Heart right ventricle (tissue), 16 donors: ENCODE measurements around the gene ENOX1. TPM values are rescaled to one million over a fixed set of nuclear protein-coding genes. Genes with fewer than 3 reads are reported as not detected.

Source experiments
- ATAC-seq, 8 donors: fragments of 200-7000 bp; cut with Tn5 transposase; one replicate each; pipeline ENCODE4 v1.9.1; 2020; ENCODE audit warnings: mild to moderate bottlenecking in 8 of 8, moderate library complexity in 8 of 8, moderate number of reproducible peaks in 1 of 8
- DNase-seq, 2 donors: peaks; one replicate each; pipeline ENCODE4 v3.0.0-alpha.2; 2020
- H3K27ac ChIP-seq, 10 donors: fragments of 200-600 bp; sonication (generic) in 2 of 10; one replicate each; pipeline versions ENCODE4 v1.5.0 to v1.8.0; 2020 to 2022; ENCODE audit warnings: mild to moderate bottlenecking in 3 of 10
- H3K27me3 ChIP-seq, 7 donors: fragments of 200-600 bp; one replicate each; pipeline ENCODE4 v1.8.0; 2021 to 2022; ENCODE audit warnings: mild to moderate bottlenecking in 2 of 7
- H3K36me3 ChIP-seq, 9 donors: fragments of 200-600 bp; sonication (generic) in 1 of 9; one replicate each; pipeline versions ENCODE4 v1.5.0 to v1.8.0; 2020 to 2022; ENCODE audit warnings: mild to moderate bottlenecking in 2 of 9
- H3K4me1 ChIP-seq, 9 donors: fragments of 200-600 bp; sonication (generic) in 1 of 9; one replicate each; pipeline versions ENCODE4 v1.5.0 to v1.8.0; 2020 to 2022; ENCODE audit warnings: mild to moderate bottlenecking in 4 of 9
- H3K4me3 ChIP-seq, 10 donors: fragments of 200-600 bp; sonication (generic) in 2 of 10; one replicate each; pipeline versions ENCODE4 v1.5.0 to v1.8.0; 2020 to 2022; ENCODE audit warnings: mild to moderate bottlenecking in 7 of 10, moderate library complexity in 2 of 10
- H3K9me3 ChIP-seq, 11 donors: fragments of 200-600 bp in 10 of 11; sonication (generic) in 2 of 11; one replicate each; pipeline versions ENCODE4 v1.5.0 to v1.8.0; 2013 to 2022; ENCODE audit warnings: mild to moderate bottlenecking in 2 of 11, control low read depth in 1 of 11, moderate library complexity in 1 of 11
- WGBS, 2 donors: extraction: QIAGEN DNeasy Blood & Tissue Kit; methylation state at CpG; one replicate each; pipeline ENCODE4 v1.1.7; 2013; ENCODE audit warnings: inconsistent platforms in 1 of 2; 5-methylcytosine and 5-hydroxymethylcytosine counted together
- intact Hi-C, 10 donors: fragments of 100-400 bp; cut with DNase I; formaldehyde crosslinking; loops; one replicate each; pipeline versions ENCODE4 v1.11.1 to v1.14.2; 2022
- polyA plus RNA-seq, 2 donors: library from polyadenylated mRNA; stranded (reverse); fragments of 200-250 nt; gene quantifications; one replicate each; pipeline ENCODE4 v1.2.3, GENCODE V29; 2013
- total RNA-seq, 10 donors: library from RNA; stranded (reverse); fragmentation: NEBNext Ultra II Directional in 3 of 10; extraction: Animal tissue kit (Norgen Biotek cat#: 25700) in 3 of 10; gene quantifications; one replicate each; pipeline versions ENCODE4 v1.2.1 to v1.2.4, GENCODE V29; 2021 to 2023
- TF ChIP-seq, protein P1 (sequence below), 9 donors: fragments of 200-600 bp; sonication (generic) in 2 of 9; IDR thresholded peaks; one replicate each; pipeline versions ENCODE4 v1.5.0 to v1.8.0; 2021 to 2022; ENCODE audit warnings: antibody characterized with exemption in 9 of 9, mild to moderate bottlenecking in 5 of 9, moderate library complexity in 1 of 9
- donor health status: Arrhythmogenic right ventricular cardiomyopathy.
- donor health status: ischemic (EF 13 %, LVEDD 7.1; RV severe dilation, severe dysfunction).
- donor health status: healthy with polysubstance abuse.
- donor health status: DM: no; HTN: yes; CAD: no.
- donor health status: DM: no; HTN: no; CAD: no.
- donor health status: ischemic (EF 25% LVEDD 6.9; RV normal size, moderate dysfunction).
- donor health status: ischemic (EF 25% LVEDD 5.7; RV mildly dilated, moderate dysfunction).
- donor health status: healthy.
- donor health status: DM: yes; HTN: yes; CAD: no.
- donor health status: Ischemic cardiomyopathy.
- donor health status: ischemic (EF 35%, LVEDD 5.7; RV mildly dilated, moderate dysfunction).
- donor health status: nonischemic (EF 11% LVEDD 7.7; RV severe dilation, severe dysfunction).
- donor health status: DM: yes; HTN: yes; CAD: no.
- donor health status: PGD.
- donor health status: ischemic (EF 29% LVEDD 5.4; RV normal size, mild dysfunction).
- donor health status: nonischemic (EF 23%, LVEDD 6.1; RV moderate dilation, normal function).

The ENOX1 gene
- total and polyA plus RNA-seq, 12 donors = 2.0 to 10.4 (median 7.1) TPM

DNA sequence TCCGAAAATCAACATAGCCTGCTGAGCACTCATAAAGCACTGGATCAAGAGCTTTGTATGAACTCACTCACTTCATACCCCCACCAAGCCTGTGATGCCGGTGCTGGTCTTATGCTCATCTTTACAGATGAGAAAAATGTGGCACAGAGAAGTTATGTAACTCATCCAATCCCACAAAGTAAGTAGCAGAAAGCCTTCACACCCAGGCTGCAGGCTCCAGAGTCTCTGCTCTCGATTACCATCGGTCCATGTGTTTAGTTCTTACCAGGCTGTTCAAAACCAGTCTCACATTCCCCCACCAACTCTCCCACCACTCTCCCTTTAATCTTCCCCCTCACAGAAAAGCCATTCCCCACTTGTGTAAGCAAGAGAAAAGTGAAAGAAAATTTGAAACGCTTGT, 487.4 kb downstream of the ENOX1 start:
- TF ChIP-seq, protein P1, sequence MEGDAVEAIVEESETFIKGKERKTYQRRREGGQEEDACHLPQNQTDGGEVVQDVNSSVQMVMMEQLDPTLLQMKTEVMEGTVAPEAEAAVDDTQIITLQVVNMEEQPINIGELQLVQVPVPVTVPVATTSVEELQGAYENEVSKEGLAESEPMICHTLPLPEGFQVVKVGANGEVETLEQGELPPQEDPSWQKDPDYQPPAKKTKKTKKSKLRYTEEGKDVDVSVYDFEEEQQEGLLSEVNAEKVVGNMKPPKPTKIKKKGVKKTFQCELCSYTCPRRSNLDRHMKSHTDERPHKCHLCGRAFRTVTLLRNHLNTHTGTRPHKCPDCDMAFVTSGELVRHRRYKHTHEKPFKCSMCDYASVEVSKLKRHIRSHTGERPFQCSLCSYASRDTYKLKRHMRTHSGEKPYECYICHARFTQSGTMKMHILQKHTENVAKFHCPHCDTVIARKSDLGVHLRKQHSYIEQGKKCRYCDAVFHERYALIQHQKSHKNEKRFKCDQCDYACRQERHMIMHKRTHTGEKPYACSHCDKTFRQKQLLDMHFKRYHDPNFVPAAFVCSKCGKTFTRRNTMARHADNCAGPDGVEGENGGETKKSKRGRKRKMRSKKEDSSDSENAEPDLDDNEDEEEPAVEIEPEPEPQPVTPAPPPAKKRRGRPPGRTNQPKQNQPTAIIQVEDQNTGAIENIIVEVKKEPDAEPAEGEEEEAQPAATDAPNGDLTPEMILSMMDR (IDR thresholded peaks at IDR 0.05) = no peak
- 83 to 85% methylated on average over 5 of the region's 5 CpGs for WGBS, 2 donors
- peaks cover 0 to 22% (median 11%) of the 10 kb centered on the region in 9 donors for H3K4me1 ChIP-seq
- no peaks in the 10 kb centered on the region for H3K36me3 ChIP-seq
- no peak for DNase-seq
- no peak for ATAC-seq
- no peak overlapping the region for H3K27ac ChIP-seq
- H3K27me3 ChIP-seq = no peaks in the 10 kb centered on the region
- H3K9me3 ChIP-seq = no peaks in the 10 kb centered on the region
- intact Hi-C loops = no loop called here
- H3K4me3 ChIP-seq = no peak overlapping the region

DNA sequence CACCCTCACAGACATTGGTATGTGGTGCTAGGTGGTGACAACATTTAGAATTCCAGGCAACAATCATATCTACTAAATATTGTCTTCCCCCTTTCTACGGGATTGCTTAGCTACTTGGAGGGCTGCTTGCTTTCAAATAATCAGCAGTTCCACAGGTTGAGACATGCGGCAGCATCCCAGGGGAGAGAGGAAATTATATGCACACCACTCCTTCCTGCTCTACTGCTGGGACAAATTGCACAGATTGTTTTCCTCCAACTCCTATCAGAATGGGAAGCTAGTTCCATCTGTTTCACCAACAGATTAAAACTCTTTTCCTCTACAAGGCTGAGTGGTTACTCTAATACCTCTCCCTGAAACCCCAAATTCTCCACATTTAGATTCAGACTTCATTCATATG, 488.0 kb downstream of the ENOX1 start:
- no peaks in the 10 kb centered on the region for H3K9me3 ChIP-seq
- intact Hi-C loops = no loop called here
- DNase-seq = no peak
- no peak overlapping the region for H3K4me3 ChIP-seq
- no peak for ATAC-seq
- H3K36me3 ChIP-seq = no peaks in the 10 kb centered on the region
- TF ChIP-seq, protein P1 (IDR thresholded peaks at IDR 0.05) = no peak
- H3K27me3 ChIP-seq = no peaks in the 10 kb centered on the region
- 11 to 19% methylated on average over 2 of the region's 2 CpGs for WGBS, 2 donors
- H3K4me1 ChIP-seq = peaks cover 0 to 22% (median 11%) of the 10 kb centered on the region in 9 donors
- no peak overlapping the region for H3K27ac ChIP-seq

DNA sequence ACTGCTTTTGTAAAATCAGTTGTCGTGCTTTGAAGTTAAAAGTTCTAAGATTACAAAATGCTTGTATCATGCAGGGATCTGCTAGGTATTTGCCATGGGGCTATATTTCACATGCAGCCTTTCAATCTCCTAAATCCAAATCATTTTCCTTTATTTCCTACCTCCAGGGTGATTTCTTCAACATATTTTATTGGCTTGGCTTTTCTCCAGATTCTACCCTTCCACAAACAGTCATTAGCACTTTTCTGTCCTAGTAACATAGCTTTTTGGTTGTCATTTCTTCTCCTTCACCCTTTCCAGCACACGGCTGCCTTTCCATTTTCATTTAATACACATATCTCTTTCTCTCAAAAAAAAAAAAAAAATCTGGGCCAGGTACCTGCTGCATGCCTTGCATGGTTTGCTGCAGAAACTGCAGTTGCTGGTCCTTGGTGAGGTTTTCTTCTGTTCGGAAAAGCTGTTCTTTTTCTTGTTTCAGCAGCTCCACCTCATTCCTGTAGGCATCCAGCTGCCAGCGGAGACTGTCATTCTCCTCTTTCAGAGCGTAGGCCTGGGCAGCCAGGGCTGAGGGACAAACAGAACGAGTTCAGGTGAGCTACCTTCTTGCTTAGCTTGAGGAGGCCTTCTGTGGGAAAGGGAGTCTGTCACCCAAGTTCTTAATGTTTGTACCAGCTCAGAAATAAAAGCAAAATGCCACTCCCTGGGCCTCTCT, 488.6 kb downstream of the ENOX1 start:
- DNase-seq (no peak), ATAC-seq (no peak)
- Histone ChIP-seq H3K27me3 (no peaks in the 10 kb centered on the region), H3K36me3 (no peaks in the 10 kb centered on the region), H3K4me3 (no peak overlapping the region), H3K27ac (no peak overlapping the region), H3K4me1 (peaks cover 0 to 16% (median 8%) of the 10 kb centered on the region in 9 donors), H3K9me3 (no peaks in the 10 kb centered on the region)
- intact Hi-C loops = no loop called here
- TF ChIP-seq, protein P1 (IDR thresholded peaks at IDR 0.05) = no peak
- 67 to 77% methylated on average over 6 of the region's 6 CpGs for WGBS, 2 donors

DNA sequence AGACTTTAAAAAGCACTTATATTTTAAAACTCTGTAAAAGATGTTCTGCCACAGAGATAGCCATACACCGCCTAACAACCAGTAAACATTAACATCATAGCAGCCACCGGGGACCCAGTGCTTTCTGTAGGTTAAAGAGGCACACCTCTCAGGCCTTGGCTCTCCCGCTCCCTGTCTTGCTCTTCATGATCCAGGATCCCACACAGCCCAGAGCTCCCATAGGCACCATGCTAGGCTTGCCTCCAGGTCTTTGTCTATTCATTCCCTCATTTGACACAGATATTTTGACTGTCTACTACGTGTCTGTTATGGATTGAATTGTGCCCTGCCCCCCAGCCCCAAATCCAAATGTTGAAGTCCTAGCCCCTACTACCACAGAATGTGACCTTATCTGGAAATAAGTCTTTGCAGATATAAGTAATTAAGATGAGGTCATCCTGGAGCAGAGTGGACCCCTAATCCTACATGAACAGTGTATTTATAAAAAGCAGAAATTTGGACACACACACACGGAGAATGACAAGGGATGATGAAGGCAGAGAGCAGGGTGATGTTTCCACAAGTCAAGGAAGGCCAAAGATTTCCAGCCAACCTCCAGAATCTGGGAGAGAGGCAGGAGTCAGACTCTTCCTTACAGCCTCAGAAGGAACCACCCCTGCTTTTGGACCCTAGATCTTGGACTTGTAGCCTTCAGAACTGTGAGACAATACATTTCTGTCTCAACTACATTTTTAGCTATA, 490.8 kb downstream of the ENOX1 start:
- no peaks in the 10 kb centered on the region for H3K9me3 ChIP-seq
- no peaks in the 10 kb centered on the region for H3K27me3 ChIP-seq
- H3K4me1 ChIP-seq = peaks cover 0 to 10% (median 0%) of the 10 kb centered on the region in 9 donors
- DNase-seq = no peak
- H3K4me3 ChIP-seq = no peak overlapping the region
- H3K36me3 ChIP-seq = no peaks in the 10 kb centered on the region
- 68 to 78% methylated on average over 5 of the region's 5 CpGs for WGBS, 2 donors
- no peak for ATAC-seq
- TF ChIP-seq, protein P1 (IDR thresholded peaks at IDR 0.05) = no peak
- intact Hi-C loops = no loop called here
- no peak overlapping the region for H3K27ac ChIP-seq
